Nephron (organoid): ENCODE data around the gene ANO1.
"Not testable (repeated sequence)": the region's sequence is repeated elsewhere in the genome, so short reads cannot be mapped to it uniquely, and the experiment has no call there.

Source experiments
- H3K27ac Mint-ChIP-seq, 3 experiments: 2 replicates each; pipeline ENCODE4 v1.8.0; 2020; ENCODE audit warnings: mixed read lengths in 3 of 3, mild to moderate bottlenecking in 2 of 3, moderate library complexity in 1 of 3
- H3K27me3 Mint-ChIP-seq: 2 replicates; pipeline ENCODE4 v1.8.0; 2021; ENCODE audit warnings: low read depth, mild to moderate bottlenecking, moderate library complexity, mixed read lengths
- H3K36me3 Mint-ChIP-seq: 2 replicates; pipeline ENCODE4 v1.8.0; 2020; ENCODE audit warnings: low read depth, mixed read lengths
- H3K4me1 Mint-ChIP-seq: 2 replicates; pipeline ENCODE4 v1.8.0; 2020; ENCODE audit warnings: mixed read lengths
- H3K4me3 Mint-ChIP-seq, 3 experiments: 2 replicates each; pipeline ENCODE4 v1.8.0; 2020; ENCODE audit warnings: mild to moderate bottlenecking in 3 of 3, mixed read lengths in 3 of 3, moderate library complexity in 2 of 3
- H3K9me3 Mint-ChIP-seq: 2 replicates; pipeline ENCODE4 v1.8.0; 2020; ENCODE audit warnings: mixed read lengths
- CTCF ChIP-seq, 3 experiments: fragments of 200-600 bp; sonication (generic); IDR thresholded peaks; one replicate each; pipeline ENCODE4 v1.5.0; 2021; ENCODE audit warnings: antibody characterized with exemption in 3 of 3; ENCODE audit not compliant: unreplicated experiment in 3 of 3

ANO1 gene

GRCh38 chr11:70032470-70032795 is 45.7 kb upstream of the ANO1 start:
- H3K4me1 Mint-ChIP-seq, result peaks cover 12% of the 10 kb centered on the region
- peaks cover 5% of the 10 kb centered on the region for H3K9me3 Mint-ChIP-seq
- H3K4me3 Mint-ChIP-seq, result no peak overlapping the region
- H3K36me3 Mint-ChIP-seq, result no peaks in the 10 kb centered on the region
- no peak for TF ChIP-seq CTCF (IDR thresholded peaks at IDR 0.05; ENCODE audit: unreplicated experiment in 3 of 3)
- no peak overlapping the region for H3K27ac Mint-ChIP-seq
- peaks cover 20% of the 10 kb centered on the region for H3K27me3 Mint-ChIP-seq

GRCh38 chr11:70032943-70033710 is 45.0 kb upstream of the ANO1 start:
- peaks cover 6% of the 10 kb centered on the region for H3K9me3 Mint-ChIP-seq

GRCh38 chr11:70033711-70034070 is 44.4 kb upstream of the ANO1 start:
- Mint-ChIP-seq H3K4me3 (no peak overlapping the region), H3K9me3 (peaks cover 12% of the 10 kb centered on the region), H3K4me1 (peaks cover 12% of the 10 kb centered on the region), H3K27me3 (peaks cover 23% of the 10 kb centered on the region), H3K27ac (no peak overlapping the region), H3K36me3 (no peaks in the 10 kb centered on the region)
- no peak for TF ChIP-seq CTCF (IDR thresholded peaks at IDR 0.05; ENCODE audit: unreplicated experiment in 3 of 3)

More at GRCh38 chr11:70032943-70033710, 45.0 kb upstream of the ANO1 start:
- Mint-ChIP-seq H3K27me3 (peaks cover 20% of the 10 kb centered on the region), H3K4me1 (peaks cover 12% of the 10 kb centered on the region), H3K27ac (no peak overlapping the region), H3K36me3 (no peaks in the 10 kb centered on the region), H3K4me3 (no peak overlapping the region)
- TF ChIP-seq CTCF (IDR thresholded peaks at IDR 0.05; ENCODE audit: unreplicated experiment in 3 of 3), result no peak

- H3K36me3 Mint-ChIP-seq, result no peaks in the 10 kb centered on the region
- H3K9me3 Mint-ChIP-seq, result peaks cover 17% of the 10 kb centered on the region
- H3K27me3 Mint-ChIP-seq, result peaks cover 29% of the 10 kb centered on the region
- H3K27ac Mint-ChIP-seq, result no peak overlapping the region
- H3K4me1 Mint-ChIP-seq, result peaks cover 6% of the 10 kb centered on the region
- H3K4me3 Mint-ChIP-seq, result no peak overlapping the region
- TF ChIP-seq CTCF (IDR thresholded peaks at IDR 0.05; ENCODE audit: unreplicated experiment in 3 of 3), result no peak
These were observed 43.3 kb upstream of the ANO1 start for GRCh38 chr11:70034740-70035365.

- not testable (repeated sequence) for H3K4me3 Mint-ChIP-seq, H3K4me1 Mint-ChIP-seq, H3K36me3 Mint-ChIP-seq, H3K27ac Mint-ChIP-seq
- Mint-ChIP-seq H3K27me3 (peaks cover 29% of the 10 kb centered on the region), H3K9me3 (peaks cover 22% of the 10 kb centered on the region)
These were observed 42.5 kb upstream of the ANO1 start for GRCh38 chr11:70035665-70036064.

GRCh38 chr11:70036971-70037882 is 40.9 kb upstream of the ANO1 start:
- peaks cover 34% of the 10 kb centered on the region for H3K27me3 Mint-ChIP-seq
- H3K9me3 Mint-ChIP-seq, result peaks cover 31% of the 10 kb centered on the region
- no peak for TF ChIP-seq CTCF (IDR thresholded peaks at IDR 0.05; ENCODE audit: unreplicated experiment in 3 of 3)
- peaks cover 1% of the 10 kb centered on the region for H3K36me3 Mint-ChIP-seq
- no peak overlapping the region for H3K27ac Mint-ChIP-seq
- H3K4me1 Mint-ChIP-seq, result peaks cover 5% of the 10 kb centered on the region
- H3K4me3 Mint-ChIP-seq, result no peak overlapping the region
